ENCODE data around the gene ARHGEF10L.

ARHGEF10L gene

DNA sequence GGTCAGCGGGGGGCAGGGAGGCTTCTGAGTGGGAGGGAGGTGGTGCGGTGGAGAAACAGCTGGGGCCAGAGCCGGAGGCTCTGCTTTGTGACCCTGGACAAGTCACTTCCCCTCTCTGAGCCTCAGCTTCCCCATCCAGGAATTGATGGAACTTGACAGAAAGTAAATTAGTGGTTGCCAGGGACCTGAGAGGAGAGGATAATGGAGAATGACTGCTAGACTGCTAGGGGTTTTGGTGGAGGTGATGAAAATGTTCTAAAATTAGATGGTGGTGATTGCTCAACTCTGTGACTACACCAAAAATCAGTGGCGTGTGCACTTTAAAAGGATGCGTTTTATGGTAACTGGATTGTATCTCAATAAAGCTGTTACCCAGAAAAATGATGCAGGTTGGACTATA is 100.9 kb downstream of the ARHGEF10L start:
- no peak for DNase-seq

DNA sequence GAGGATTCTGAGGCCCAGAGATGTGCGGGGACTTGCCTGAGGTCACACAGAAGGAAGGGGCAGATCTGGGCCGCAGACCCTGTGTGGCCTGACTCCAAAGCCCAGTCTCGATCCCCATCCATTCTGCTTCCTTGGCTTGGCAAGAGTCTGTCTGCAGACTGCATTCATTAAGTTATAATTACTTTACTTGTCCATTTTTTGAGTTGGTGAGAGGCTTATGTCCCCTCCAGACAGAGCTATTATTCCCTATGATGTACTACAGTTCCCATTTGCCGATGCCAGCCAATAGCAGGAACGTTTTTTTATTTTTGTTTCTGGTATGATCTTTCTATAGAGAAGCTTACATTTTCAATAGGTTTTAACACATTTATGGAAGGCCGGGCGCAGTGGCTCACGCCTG is 101.5 kb downstream of the ARHGEF10L start:
- DNase-seq, result no peak

DNA sequence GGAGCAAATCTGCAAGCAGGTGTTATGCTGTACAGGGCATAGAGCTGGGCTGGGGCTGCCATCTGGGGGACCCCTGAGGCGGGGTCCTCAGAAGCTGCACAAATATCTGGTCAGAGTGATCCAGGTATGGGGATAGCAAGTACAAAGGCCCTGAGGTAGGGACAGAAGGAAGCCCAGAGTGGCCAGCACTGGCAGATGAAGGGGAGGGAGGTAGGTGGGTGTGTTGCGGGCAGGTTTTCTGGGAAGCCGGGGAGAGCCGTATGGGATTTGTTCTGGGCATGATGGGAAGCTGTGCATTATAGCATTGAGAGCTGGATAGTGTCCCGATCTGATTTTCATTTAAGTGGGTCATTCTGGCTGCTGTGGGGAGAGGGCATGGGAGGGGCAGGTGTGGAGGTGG is 102.7 kb downstream of the ARHGEF10L start:
- DNase-seq, result no peak

DNA sequence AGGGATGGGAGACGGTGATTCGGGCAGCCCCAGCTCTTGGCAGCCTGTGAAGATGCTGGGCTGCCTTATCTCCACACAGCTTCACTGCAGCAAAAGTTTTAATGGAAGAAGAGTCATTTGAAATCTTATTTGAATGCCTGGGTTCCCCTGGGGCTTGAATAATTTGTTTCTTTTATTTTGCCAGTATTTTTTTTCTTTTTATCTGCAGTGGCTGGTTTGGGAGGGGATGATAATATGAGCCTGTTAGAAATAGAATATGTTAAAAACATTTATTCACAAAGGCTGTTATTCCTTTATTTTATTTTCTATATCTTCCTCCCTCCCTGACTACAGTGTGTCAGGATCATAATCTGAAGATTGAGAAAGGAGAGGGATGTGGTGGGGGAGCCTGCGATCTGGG is 103.4 kb downstream of the ARHGEF10L start:
- no peak for DNase-seq

DNA sequence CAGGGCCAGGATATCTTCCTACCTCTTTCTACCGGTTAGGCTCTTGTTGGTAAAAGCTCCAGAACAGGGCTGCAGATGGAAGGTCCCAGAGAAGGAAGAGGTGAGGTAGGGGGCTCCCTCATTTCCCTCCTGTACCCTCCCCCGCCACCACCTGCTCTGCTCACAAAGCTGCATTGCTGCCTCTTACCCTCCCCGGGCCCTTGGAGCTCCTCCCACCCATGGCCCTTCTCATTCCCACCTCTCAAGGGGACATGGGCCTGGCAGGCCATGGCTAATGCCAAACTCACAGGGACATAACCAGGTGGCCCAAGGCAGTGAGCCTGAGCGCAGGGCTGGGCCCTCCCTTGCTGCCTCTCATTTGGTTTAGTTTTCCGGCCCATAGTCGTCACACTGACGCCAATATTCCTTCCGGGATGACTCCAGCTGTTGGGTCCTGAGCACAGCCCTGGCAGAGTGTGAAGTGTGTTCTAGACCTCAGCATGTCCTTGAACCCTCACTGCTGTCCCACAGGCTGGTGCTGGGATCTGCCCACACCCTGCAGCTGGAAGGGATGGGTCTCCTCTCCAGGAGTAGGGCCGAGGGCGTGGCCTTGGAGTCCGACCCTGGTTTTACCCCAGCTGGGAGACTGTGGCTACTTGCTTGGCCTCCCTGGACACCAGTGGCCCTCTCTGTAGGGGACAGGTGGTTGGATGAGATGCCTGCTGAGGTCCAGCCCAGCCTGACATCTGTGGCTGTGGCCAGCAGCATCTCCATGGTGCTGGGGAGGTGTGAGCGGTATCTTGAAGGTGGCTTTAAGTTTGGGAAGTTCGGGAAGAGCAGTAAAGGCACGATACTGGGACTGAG is 104.6 kb downstream of the ARHGEF10L start:
- DNase-seq, result no peak

DNA sequence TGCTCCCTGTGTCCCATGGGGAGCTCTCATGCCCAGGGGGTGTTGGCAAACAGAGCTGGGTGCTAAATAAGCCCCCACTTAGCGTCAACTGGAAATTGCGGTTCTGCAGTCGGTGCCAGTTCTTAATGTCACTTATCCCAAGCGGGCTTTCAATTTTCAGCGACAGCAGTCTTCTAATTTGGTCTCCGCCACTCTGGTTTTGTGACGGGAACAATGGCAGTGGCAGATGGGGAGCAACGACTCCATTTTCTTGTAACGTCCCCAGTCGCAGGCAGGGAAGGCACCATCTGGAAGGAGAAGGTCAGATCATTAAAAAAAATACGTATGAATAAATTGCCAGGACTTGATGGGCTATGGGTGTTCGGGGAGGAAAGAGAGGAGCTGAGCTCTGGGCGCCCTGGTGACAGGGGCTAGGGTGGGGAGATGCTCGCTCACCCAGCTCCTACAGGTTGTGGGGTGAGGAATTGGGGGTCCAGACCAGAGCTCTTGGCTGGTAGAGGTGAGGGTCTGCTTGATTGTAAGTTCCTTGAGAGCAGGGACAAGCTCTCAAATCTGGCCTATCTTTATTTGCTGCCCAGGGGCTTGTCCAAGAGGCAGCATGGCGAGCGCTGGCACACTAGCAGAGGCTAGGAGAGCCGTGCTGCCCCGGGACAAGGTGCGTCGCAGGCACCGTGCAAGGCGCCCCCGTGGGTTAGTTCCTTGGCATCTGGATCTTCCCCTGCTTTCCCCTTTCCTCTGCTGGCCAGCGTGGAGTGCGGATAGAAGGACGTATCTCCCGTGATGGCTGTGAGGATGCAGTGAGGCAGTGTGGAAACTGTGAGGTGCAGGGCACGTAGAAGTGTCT is 105.8 kb downstream of the ARHGEF10L start:
- DNase-seq, result no peak

DNA sequence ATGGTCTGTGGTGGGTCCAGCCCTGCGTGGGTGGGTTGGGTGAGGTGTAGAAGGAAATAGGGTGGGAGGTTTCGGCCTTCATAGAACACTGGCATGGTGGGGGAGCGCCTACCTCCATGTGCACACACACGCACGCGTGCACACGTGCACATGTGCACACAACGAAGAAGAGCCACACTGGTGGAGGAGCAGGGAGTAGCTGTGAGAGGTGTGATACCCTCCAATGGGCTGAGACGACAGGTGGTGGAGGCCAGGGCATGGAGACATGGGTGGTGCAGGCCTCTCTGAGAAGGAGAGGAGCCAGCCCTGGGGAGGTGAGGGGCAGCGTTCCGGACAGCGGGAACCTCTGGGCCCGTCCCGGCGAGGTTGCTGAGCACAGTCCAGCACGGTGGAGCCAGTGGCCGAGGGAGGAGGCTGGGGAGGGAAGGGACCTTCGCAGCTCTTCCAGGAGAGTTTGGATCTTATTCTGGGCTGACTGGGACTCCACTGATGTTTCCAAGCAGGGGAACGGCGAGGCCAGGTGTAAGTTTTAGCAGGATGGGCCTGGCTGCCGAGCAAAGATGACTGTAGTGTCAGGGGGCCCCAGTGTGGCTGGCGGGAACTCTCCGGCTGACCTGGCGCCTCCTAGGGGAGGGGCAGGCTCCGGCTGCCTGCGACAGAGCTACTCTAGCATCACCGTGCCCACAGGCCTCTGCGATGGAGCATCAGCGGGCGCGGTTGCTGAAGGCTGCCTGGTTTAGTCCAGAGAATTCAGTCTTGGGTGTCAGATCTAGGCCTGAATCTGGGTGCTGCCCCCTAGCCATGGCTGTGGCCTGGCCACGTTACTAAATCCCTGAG is 107.2 kb downstream of the ARHGEF10L start:
- DNase-seq, result no peak

DNA sequence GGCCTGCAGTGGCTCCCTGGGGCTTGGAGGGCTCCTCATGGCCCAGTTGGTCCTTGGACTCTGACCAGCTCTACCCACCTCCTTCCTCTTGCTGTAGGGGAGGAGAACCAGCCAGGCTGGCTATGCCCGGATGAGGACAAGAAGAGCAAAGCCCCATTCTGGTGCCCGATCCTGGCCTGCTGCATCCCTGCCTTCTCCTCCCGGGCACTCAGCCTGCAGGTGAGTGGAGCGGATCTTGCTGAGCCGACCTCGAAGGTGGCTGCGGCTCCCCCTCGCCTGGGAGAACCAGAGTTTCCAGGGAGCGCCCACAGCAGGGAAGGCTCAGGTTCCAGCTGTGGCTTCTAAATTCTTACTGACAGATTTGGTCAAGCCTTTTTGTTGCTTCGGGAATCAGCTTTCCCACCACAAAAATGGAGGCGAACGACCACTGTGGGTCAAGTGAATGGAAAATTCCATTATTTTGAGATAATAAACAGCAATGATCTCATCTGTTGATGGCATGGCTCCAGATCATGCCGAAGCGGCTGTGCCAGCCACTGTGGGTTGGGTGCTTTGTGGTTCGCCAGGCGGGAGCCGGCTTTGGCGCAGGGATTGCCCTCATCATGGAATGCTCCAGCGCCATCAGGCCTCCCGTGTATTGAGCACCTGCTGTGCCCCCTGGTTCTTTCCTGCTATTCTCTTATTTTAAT is 109.1 kb downstream of the ARHGEF10L start:
- DNase-seq, result no peak

DNA sequence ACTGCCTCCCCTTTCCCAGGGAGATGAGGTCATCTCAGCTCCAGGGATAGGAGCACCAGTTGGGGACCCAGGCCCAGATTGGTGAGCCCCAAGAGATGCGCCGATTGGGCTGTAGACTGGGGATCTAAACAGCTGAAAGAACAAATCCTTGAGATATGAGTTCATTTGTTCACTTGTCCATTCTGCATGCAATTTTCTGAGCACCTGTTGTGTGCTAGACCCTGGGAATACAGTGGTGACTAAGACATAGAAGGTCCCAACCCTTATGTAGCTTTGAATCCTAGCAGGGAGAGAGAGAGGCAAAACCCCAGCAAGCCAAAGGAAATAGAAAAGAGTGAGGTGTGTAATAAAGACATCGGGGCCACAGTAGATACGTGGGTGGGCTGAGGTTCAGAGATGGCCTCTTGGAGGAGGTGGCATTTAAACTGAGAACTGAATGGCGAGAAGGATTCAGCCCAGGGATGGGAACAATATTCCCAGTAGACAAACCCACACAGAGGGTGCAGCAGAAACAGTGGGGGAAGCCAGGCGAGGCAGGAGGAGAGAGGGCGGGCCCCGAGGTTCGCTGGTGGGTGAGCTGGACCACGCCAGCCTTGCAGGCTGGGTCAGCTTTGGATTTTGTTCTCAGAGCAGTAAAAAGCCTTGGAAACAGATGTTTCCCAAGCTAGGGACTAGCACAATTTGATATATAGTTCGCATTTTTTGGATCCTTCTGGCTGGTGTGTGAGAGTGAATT is 110.0 kb downstream of the ARHGEF10L start:
- no peak for DNase-seq

DNA sequence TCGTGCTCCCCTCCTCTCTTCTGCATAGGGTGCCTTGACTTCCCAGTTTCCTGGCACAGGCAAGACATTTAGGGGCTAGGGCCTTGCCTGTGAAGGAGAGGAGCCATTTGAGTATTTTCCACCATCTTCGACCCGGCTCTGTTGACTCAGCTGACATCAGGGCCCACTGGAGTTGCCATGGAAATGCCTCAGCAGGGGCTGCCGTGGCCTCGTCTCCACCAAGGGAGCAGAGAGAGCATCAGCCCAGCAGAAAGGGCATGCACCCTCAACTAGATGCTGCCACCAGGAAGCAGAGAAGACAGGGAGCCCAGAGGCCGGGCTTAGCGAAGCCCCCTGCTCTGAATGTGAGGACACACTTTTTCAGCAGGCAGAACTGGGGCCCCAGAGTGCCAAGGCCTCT is 113.8 kb downstream of the ARHGEF10L start:
- no peak for DNase-seq

DNA sequence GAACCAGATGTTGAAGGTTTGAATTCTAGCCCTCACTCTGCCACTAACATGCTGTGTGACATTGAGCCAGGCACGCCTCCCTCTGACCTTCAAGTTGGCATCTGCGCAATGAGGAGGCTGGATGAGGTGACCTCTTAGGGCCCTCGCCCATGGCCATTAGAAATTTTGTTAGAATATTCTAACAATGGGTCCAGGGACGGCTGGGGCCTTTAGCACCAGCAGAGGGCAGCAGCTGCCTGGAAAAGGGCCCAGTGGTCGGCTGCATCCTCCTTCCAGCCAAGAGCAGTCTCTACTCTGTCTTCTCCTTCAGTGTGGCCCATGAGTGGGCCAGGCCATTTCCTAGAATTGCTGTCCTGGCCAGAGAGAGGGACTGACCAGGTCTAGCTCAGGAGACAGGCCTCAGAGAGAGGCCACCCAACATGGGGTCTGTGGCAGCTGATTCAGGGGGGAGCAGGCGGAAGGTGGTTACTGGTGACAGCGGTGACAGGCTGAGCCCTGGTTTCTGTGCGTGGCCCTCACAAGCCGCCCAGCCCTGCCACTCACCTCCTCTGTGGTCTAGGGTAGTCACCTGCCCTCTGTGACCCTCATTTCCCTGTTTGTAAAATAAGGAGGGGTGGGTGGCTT is 114.3 kb downstream of the ARHGEF10L start:
- peak in 1 of 2 experiments; percentile 8 for DNase-seq

DNA sequence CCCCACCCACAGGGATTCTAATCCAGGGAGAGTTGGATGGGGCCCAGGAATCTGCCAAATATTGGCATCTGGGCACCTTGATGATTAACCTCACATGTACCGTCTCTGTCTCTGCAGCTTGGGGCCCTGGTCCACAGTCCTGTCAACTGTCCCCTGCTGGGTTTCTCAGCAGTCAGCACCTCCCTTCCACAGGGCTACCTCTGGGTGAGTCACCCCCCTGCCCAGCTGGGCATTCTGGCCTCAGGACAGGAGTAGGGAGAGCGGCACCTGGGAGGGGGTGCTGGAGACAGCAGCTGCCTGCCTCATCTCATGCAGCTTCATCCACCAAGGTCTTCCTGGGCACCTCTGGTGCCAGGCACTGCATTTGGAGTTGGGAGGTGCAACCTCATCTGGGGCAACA is 115.0 kb downstream of the ARHGEF10L start:
- DNase-seq, result no peak

DNA sequence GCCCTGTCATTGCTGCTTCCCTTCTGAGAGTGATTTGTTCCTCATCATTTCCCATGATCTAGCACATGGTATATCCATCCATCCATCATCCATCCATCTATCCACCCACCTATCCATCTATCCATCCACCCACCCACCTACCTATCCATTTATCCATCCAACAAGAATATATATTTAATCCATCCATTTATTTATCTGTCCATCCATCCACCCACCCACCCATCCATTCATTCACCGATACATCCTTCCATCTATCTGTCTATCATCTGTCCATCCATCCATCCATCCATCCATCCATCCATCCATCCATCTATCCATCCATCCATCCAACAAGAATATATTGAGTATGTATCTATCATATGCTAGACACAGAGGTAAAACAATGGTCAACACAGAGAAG is 115.7 kb downstream of the ARHGEF10L start:
- DNase-seq, result no peak

DNA sequence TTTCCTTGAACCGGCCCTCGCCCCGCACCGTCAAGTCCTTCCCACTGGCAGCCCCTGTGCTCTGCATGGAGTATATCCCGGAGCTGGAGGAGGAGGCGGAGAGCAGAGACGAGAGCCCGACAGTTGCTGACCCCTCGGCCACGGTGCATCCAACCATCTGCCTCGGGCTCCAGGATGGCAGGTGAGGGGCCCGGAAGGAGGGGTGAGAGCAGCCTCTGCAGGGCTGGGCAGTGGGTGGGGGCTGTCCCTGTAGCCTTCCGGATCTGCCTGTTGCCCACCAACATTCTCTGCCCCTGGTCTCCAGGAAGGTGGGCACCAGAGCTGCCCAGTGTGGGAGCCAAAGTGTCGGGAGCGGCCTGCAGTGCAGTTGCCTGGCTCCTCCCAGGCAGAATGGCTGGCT is 116.4 kb downstream of the ARHGEF10L start:
- no peak for DNase-seq

DNA sequence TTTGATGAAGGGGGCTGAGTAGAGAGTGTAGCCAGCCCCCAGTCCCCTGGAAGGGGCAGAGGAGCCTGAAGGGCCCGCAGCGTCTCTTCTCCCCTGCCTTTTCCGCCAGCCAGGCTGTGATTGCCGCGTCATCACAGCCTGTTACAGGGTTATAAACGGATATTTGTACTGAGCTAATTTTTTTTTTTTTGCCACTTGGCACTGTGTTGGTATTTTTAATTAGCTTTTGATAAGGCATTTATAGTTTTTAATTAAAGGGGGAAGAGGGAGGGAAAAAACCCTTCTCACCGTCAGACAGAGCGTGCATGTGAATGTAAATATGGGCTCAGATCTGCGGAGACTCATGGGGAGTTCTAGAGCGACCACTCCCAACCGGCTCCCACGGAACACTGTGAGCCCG is 117.9 kb downstream of the ARHGEF10L start:
- DNase-seq, result no peak

DNA sequence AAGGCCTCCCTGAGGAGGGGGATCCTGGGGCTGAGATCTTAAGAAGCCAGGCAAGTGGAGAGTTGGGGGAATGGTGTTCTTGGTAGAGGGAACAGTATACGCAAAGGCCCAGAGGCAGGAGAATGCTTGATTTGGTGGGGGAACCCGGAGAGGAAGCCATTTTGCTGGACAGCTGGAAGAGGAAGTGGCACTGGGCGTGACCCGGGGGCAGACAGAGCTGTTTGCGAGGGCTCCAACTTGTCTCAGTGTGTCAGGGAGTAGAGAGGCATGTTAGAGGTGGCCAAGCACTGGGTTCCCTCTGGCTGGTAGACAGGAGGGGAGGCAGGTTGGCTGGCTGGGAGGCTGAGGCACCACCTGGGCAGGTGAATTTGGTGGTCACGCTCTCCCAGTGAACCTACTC is 119.3 kb downstream of the ARHGEF10L start:
- DNase-seq, result no peak

DNA sequence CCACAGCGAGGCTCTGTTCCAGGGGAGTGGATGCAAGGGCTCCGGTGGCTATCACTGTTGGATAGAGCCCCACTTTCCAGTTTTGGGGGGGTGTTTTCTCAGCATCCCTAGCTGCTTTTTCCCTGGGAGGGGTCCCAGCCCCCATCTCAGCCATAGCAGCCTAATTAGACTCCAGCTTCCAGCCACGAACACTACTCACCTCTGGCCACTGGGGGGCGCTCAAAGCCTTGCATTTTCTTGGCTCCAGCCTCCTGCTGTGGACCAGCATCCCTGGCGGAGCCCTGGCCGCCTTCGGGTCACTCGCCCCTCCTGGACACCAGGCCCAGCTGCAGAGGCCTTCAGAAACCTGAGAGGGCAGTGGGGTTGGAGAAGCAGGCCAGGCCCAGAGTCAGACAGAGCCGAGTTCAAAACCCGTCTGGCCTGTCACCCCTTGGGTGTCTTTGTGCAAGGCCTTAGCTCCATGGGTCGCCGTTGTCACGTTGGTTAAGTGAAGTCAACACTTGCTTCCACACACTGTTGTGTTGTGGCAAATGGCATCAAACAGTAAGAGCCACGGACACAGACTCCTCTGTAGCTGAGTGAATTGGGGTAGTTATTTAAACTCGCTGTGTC is 122.2 kb downstream of the ARHGEF10L start:
- DNase-seq, result peak in 1 of 2 experiments; percentile 50

DNA sequence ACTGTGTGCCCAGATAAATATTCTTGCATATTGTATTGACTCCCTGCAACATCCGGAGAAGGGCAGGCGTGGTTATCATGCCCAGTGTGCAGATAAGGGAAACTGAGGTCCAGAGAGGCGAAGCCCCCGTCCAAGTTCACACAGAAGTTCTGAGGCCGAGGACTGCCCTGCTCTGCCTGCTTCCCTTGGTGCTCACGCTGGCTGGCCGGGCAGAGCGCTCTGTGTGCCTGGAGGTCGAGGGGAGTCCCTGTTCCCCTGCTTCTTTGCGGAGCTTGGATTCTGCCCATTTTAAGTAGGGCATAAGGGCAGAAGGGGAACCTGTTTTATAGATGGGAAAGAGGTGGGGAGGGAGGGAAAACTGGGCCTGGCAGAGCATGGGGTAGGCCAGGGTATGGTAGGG is 122.8 kb downstream of the ARHGEF10L start:
- DNase-seq, result no peak

DNA sequence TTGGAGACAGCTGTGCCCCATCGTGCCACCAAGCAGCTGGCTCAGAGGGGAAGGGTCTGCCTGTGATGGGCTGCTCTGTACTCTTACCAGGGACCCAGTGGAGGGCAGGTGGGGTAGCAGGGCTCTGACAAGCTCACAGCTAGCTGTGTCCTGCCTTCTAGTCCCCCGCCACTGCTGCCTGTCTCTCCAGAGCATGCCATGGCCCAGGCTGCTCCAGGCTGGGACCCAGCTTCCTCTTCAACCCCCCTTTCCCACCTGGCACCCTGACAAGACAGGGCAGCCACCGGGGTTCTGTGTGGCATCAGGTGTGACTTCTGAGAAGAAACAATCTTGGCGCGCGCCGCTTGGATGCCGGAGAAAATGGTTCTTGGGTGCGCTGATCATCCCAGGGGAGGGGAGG is 123.3 kb downstream of the ARHGEF10L start:
- no peak for DNase-seq

DNA sequence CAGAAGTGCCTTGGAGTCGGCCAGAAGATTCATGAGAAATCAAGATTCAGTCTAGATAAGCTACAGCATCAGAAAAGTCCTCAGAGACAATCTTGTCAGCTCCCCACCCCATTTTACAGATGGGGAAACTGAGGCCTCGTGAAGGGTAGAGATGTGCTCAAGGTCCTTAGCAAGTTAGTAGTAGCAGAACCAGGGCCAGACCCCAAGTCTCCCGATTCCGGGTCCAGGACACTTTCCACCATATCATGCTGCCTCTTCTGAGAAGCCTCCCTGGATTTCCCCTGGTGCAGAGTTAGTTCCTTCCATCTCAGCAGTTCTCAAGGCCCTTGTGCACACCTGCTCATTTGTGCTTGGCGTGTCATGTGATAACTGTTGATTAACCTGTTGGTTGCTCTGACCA is 124.1 kb downstream of the ARHGEF10L start:
- DNase-seq, result no peak

DNA sequence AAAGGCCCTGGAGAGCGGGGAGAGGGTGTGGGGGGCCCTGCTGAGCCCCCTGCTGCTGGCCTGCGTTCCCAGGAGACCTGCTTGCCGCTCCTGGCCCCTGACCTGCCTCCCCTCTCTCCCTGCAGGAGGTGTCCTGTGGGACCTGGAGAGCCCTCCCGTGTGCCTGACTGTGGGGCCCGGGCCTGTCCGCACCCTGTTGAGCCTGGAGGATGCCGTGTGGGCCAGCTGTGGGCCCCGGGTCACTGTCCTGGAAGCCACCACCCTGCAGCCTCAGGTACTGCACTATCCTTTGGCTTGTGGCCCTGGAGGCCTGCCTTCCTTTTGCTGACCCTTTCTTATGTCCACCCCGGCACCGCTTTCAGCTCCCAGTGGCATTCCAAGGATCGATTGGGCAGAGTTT is 124.8 kb downstream of the ARHGEF10L start:
- no peak for DNase-seq

Measured in NCI-H1930 (cell line).